Ectodermal cell (in vitro differentiated cells): ENCODE results near the gene RAB9A.

ENCODE experiments used
- H3K27ac ChIP-seq: 2 replicates; pipeline ENCODE4 v1.7.0; 2013; ENCODE audit warnings: mild to moderate bottlenecking, low read depth, low read length; ENCODE audit not compliant: insufficient read depth, poor library complexity, severe bottlenecking
- H3K27me3 ChIP-seq: 2 replicates; pipeline ENCODE4 v1.7.0; 2013; ENCODE audit warnings: mild to moderate bottlenecking, low read length; ENCODE audit not compliant: insufficient read depth, control insufficient read depth, poor library complexity, severe bottlenecking
- H3K36me3 ChIP-seq: one replicate; pipeline ENCODE4 v1.7.0; 2013; ENCODE audit warnings: low read length; ENCODE audit not compliant: control insufficient read depth, insufficient read depth
- H3K4me1 ChIP-seq: one replicate; pipeline ENCODE4 v1.7.0; 2013; ENCODE audit warnings: low read length; ENCODE audit not compliant: control insufficient read depth, insufficient read depth
- H3K4me3 ChIP-seq: 2 replicates; pipeline ENCODE4 v1.7.0; 2013; ENCODE audit warnings: low read depth, low read length, control low read depth; ENCODE audit not compliant: insufficient read depth
- H3K9me3 ChIP-seq: 2 replicates; pipeline ENCODE4 v1.7.0; 2013; ENCODE audit warnings: mild to moderate bottlenecking, low read length, moderate library complexity; ENCODE audit not compliant: control insufficient read depth
- WGBS, 2 experiments: methylation state at CpG; one replicate each; pipeline ENCODE4 v1.1.7; 2013; ENCODE audit warnings: missing lambda C conversion rate in 2 of 2; 5-methylcytosine and 5-hydroxymethylcytosine counted together

The RAB9A gene

DNA sequence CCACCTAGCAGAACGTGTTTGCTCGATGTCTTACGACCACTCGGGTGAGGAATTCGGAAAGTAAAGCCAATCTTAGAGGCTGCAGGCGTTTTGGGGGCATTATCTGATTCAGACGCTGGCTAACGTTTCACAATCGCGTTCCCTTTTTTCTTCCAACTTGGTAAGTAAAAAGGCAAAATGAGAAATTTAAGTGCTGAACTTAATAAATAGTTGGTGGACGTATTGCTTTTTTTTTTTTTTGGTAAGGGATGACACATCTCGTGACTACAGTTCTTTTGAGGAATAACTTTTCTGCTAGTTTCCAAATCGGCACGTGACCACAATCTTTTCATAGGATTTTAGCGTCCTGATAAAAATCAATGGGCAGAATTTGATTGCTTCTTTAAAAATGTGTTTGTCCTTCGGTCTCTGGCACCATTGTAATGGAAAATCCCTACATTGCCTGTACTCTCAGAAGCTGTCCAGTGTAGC is 848 bp downstream of the RAB9A start:
- Histone ChIP-seq H3K27me3 (peaks cover 4% of the 10 kb centered on the region), H3K36me3 (no peaks in the 10 kb centered on the region), H3K4me1 (peaks cover 5% of the 10 kb centered on the region), H3K27ac (peak overlapping the region; percentile 56), H3K4me3 (peak overlapping the region; percentile 54), H3K9me3 (no peaks in the 10 kb centered on the region)
- whole genome bisulfite sequencing, 2 experiments, result 1% methylated on average over 15 of the region's 16 CpGs

- Histone ChIP-seq H3K27ac (no peak overlapping the region), H3K27me3 (peaks cover 4% of the 10 kb centered on the region), H3K36me3 (no peaks in the 10 kb centered on the region), H3K4me1 (peaks cover 5% of the 10 kb centered on the region), H3K9me3 (no peaks in the 10 kb centered on the region), H3K4me3 (peak overlapping the region; percentile 54)
- 74 to 83% methylated on average over 3 of the region's 3 CpGs for WGBS, 2 experiments
These were observed 1.9 kb downstream of the RAB9A start for GRCh38 chrX:13690836-13691235.

GRCh38 chrX:13691841-13692371 is 3.0 kb downstream of the RAB9A start:
- no peaks in the 10 kb centered on the region for H3K36me3 ChIP-seq
- H3K27me3 ChIP-seq, result peaks cover 4% of the 10 kb centered on the region
- peaks cover 5% of the 10 kb centered on the region for H3K4me1 ChIP-seq
- no peak overlapping the region for H3K27ac ChIP-seq
- no peak overlapping the region for H3K4me3 ChIP-seq
- no peaks in the 10 kb centered on the region for H3K9me3 ChIP-seq
- WGBS, 2 experiments, result 91 to 96% methylated on average over 4 to 7 of the region's 7 CpGs

DNA sequence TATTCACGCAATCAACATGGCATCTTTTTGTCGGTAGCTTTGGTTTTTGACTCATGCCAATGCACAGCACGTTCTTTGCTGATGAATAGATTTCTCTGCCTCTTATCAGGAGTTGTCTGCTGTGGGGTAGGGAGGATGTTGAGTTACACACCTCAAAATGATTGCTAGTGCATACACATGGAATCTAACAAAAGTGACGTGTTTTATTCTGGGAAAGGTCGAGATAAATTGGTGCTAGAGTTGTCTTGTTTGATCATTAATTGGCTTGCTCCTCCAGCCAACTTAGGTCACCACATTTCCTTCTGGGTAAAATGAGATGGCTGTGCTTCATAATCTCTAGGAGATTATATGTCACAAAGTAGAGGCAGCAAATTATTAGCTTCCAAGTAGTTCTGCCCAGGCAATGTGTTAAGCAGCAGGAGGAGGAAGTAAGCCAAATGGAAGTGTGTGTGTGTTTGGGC is 3.9 kb downstream of the RAB9A start:
- WGBS, 2 experiments, result 92 to 99% methylated on average over 5 of the region's 5 CpGs
- Histone ChIP-seq H3K27me3 (peaks cover 4% of the 10 kb centered on the region), H3K4me3 (no peak overlapping the region), H3K36me3 (no peaks in the 10 kb centered on the region), H3K9me3 (no peaks in the 10 kb centered on the region), H3K27ac (no peak overlapping the region), H3K4me1 (peaks cover 5% of the 10 kb centered on the region)

- Histone ChIP-seq H3K36me3 (no peaks in the 10 kb centered on the region), H3K4me1 (peaks cover 5% of the 10 kb centered on the region), H3K4me3 (no peak overlapping the region), H3K27ac (no peak overlapping the region), H3K9me3 (no peaks in the 10 kb centered on the region), H3K27me3 (no peaks in the 10 kb centered on the region)
- WGBS, 2 experiments, result 76 to 84% methylated on average over 7 of the region's 7 CpGs
These were observed 4.5 kb downstream of the RAB9A start for GRCh38 chrX:13693341-13693961.

- Histone ChIP-seq H3K4me1 (peaks cover 5% of the 10 kb centered on the region), H3K4me3 (no peak overlapping the region), H3K36me3 (no peaks in the 10 kb centered on the region), H3K9me3 (no peaks in the 10 kb centered on the region), H3K27me3 (no peaks in the 10 kb centered on the region), H3K27ac (no peak overlapping the region)
- 86 to 93% methylated on average over 2 of the region's 2 CpGs for WGBS, 2 experiments
These were observed 5.4 kb downstream of the RAB9A start for GRCh38 chrX:13694359-13694758.

- Histone ChIP-seq H3K4me3 (no peak overlapping the region), H3K27ac (no peak overlapping the region), H3K4me1 (peaks cover 5% of the 10 kb centered on the region), H3K9me3 (no peaks in the 10 kb centered on the region), H3K27me3 (no peaks in the 10 kb centered on the region), H3K36me3 (no peaks in the 10 kb centered on the region)
- 92 to 94% methylated on average over 8 of the region's 8 CpGs for WGBS, 2 experiments
These were observed 6.1 kb downstream of the RAB9A start for GRCh38 chrX:13694983-13695382.

DNA sequence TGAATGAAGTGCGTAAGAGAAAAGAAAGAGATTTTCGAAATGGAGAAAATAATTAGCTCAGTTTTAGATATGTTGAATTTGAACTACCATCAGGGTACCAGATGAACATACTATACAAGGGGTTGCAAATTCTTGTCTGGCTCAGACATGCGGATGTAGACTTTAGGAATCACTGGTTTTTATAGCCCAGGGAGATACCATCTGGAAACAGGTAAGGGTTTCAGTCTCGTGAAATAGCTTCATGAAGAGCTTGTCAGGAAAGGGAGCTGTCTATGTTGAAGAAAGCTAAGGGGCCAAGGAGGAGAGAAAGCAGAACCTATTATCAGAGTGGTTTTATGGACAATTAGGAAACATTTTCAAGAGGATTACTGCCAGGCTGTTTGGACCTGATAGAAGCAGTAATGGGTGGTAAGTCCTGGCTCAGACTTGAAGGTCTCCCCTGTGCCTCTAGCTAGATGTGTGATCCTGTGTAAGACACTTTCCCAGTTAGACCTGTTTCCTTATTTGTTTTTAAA is 6.7 kb downstream of the RAB9A start:
- no peak overlapping the region for H3K27ac ChIP-seq
- H3K9me3 ChIP-seq, result no peaks in the 10 kb centered on the region
- 98 to 99% methylated on average over 4 of the region's 4 CpGs for WGBS, 2 experiments
- no peaks in the 10 kb centered on the region for H3K27me3 ChIP-seq
- H3K4me1 ChIP-seq, result peaks cover 5% of the 10 kb centered on the region
- no peak overlapping the region for H3K4me3 ChIP-seq
- H3K36me3 ChIP-seq, result no peaks in the 10 kb centered on the region

GRCh38 chrX:13697455-13697854 is 8.5 kb downstream of the RAB9A start:
- no peak overlapping the region for H3K27ac ChIP-seq

DNA sequence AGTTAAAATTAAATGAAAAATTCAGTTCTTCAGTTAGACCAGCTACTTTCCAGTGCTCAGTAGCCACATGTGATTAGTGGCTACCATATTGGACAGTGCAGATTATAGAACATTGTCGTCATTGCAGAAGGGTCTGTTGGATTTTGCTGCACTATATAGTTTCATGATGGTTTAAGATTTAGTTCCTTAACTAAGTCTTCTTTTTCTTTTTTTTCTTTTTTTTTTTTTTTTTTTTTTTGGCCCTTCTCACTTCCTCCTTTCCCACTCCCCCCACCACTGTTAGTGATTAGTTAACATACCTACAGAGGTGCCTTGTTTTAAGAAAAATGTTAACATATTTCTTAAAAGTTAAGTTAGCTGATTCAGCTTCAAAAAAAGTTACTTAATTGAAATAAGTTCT is 9.0 kb downstream of the RAB9A start:
- Histone ChIP-seq H3K27ac (no peak overlapping the region), H3K27me3 (no peaks in the 10 kb centered on the region), H3K9me3 (no peaks in the 10 kb centered on the region), H3K4me3 (no peak overlapping the region), H3K36me3 (no peaks in the 10 kb centered on the region), H3K4me1 (peaks cover 2% of the 10 kb centered on the region)
- WGBS, 2 experiments, result 100% methylated on average over 1 of the region's 1 CpG

More at GRCh38 chrX:13697455-13697854, 8.5 kb downstream of the RAB9A start:
- Histone ChIP-seq H3K4me1 (peaks cover 5% of the 10 kb centered on the region), H3K36me3 (no peaks in the 10 kb centered on the region), H3K4me3 (no peak overlapping the region), H3K9me3 (no peaks in the 10 kb centered on the region), H3K27me3 (no peaks in the 10 kb centered on the region)
- WGBS, 2 experiments, result 100% methylated on average over 1 of the region's 2 CpGs; no CpG with 5 or more reads in 1 of the 2 experiments
